ENCODE data around the gene C1orf198. TPM values are rescaled to one million over a fixed set of nuclear protein-coding genes. Genes with fewer than 3 reads are reported as not detected.
"Not testable (repeated sequence)": the region's sequence is repeated elsewhere in the genome, so short reads cannot be mapped to it uniquely, and the experiment has no call there.

C1orf198 gene
- total and polyA plus RNA-seq, 9 donors: 55.4 to 92.7 (median 65.8) TPM

GRCh38 chr1:230854423-230854822 is 13.9 kb downstream of the C1orf198 start:
- 92% methylated on average over 6 of the region's 7 CpGs for WGBS (ENCODE audit: insufficient coverage)
- H3K27ac ChIP-seq (ENCODE audit: low read length): no peak overlapping the region
- peaks cover 4% of the 10 kb centered on the region for H3K9me3 ChIP-seq (replicated peaks; ENCODE audit: control insufficient read depth, low read depth, low read length)
- H3K4me3 ChIP-seq (ENCODE audit: low read length): no peak overlapping the region
- peaks cover 35% of the 10 kb centered on the region for H3K36me3 ChIP-seq (ENCODE audit: control insufficient read depth, insufficient read depth, low read length)
- peaks cover 79% of the 10 kb centered on the region for H3K4me1 ChIP-seq (ENCODE audit: control insufficient read depth, insufficient read depth, low read length)
- no peak for DNase-seq
- no peaks in the 10 kb centered on the region for H3K27me3 ChIP-seq (ENCODE audit: control insufficient read depth, insufficient read depth, low read length)

GRCh38 chr1:230853731-230854130 is 14.6 kb downstream of the C1orf198 start:
- WGBS (ENCODE audit: insufficient coverage): 80% methylated on average over 2 of the region's 3 CpGs
- no peak overlapping the region for H3K27ac ChIP-seq (ENCODE audit: low read length)
- peaks cover 79% of the 10 kb centered on the region for H3K4me1 ChIP-seq (ENCODE audit: control insufficient read depth, insufficient read depth, low read length)
- DNase-seq: peak; percentile 48
- peaks cover 35% of the 10 kb centered on the region for H3K36me3 ChIP-seq (ENCODE audit: control insufficient read depth, insufficient read depth, low read length)
- H3K4me3 ChIP-seq (ENCODE audit: low read length): no peak overlapping the region
- peaks cover 4% of the 10 kb centered on the region for H3K9me3 ChIP-seq (replicated peaks; ENCODE audit: control insufficient read depth, low read depth, low read length)
- no peaks in the 10 kb centered on the region for H3K27me3 ChIP-seq (ENCODE audit: control insufficient read depth, insufficient read depth, low read length)

GRCh38 chr1:230852959-230853358 is 15.4 kb downstream of the C1orf198 start:
- Histone ChIP-seq H3K27ac (ENCODE audit: low read length) (no peak overlapping the region), H3K4me3 (ENCODE audit: low read length) (no peak overlapping the region), H3K27me3 (ENCODE audit: control insufficient read depth, insufficient read depth, low read length) (no peaks in the 10 kb centered on the region), H3K36me3 (ENCODE audit: control insufficient read depth, insufficient read depth, low read length) (peaks cover 35% of the 10 kb centered on the region), H3K4me1 (ENCODE audit: control insufficient read depth, insufficient read depth, low read length) (peaks cover 76% of the 10 kb centered on the region), H3K9me3 (replicated peaks; ENCODE audit: control insufficient read depth, low read depth, low read length) (peaks cover 4% of the 10 kb centered on the region)
- 97% methylated on average over 5 of the region's 8 CpGs for WGBS (ENCODE audit: insufficient coverage)
- DNase-seq: no peak

GRCh38 chr1:230851291-230851691 is 17.0 kb downstream of the C1orf198 start:
- H3K27ac ChIP-seq (ENCODE audit: low read length): peak overlapping the region; percentile 48
- H3K36me3 ChIP-seq (ENCODE audit: control insufficient read depth, insufficient read depth, low read length): peaks cover 32% of the 10 kb centered on the region
- H3K27me3 ChIP-seq (ENCODE audit: control insufficient read depth, insufficient read depth, low read length): no peaks in the 10 kb centered on the region
- WGBS (ENCODE audit: insufficient coverage): no CpG with 5 or more reads among the region's 5 CpGs
- peaks cover 65% of the 10 kb centered on the region for H3K4me1 ChIP-seq (ENCODE audit: control insufficient read depth, insufficient read depth, low read length)
- DNase-seq: peak; percentile 46
- H3K4me3 ChIP-seq (ENCODE audit: low read length): no peak overlapping the region
- H3K9me3 ChIP-seq (replicated peaks; ENCODE audit: control insufficient read depth, low read depth, low read length): peaks cover 4% of the 10 kb centered on the region

- H3K4me3 ChIP-seq (ENCODE audit: low read length): no peak overlapping the region
- 83% methylated on average over 7 of the region's 8 CpGs for WGBS (ENCODE audit: insufficient coverage)
- no peaks in the 10 kb centered on the region for H3K27me3 ChIP-seq (ENCODE audit: control insufficient read depth, insufficient read depth, low read length)
- H3K4me1 ChIP-seq (ENCODE audit: control insufficient read depth, insufficient read depth, low read length): peaks cover 59% of the 10 kb centered on the region
- H3K9me3 ChIP-seq (replicated peaks; ENCODE audit: control insufficient read depth, low read depth, low read length): peaks cover 4% of the 10 kb centered on the region
- no peak for DNase-seq
- peak overlapping the region; percentile 77 for H3K27ac ChIP-seq (ENCODE audit: low read length)
- peaks cover 27% of the 10 kb centered on the region for H3K36me3 ChIP-seq (ENCODE audit: control insufficient read depth, insufficient read depth, low read length)
These were observed 17.8 kb downstream of the C1orf198 start for GRCh38 chr1:230850547-230850946.

GRCh38 chr1:230849451-230850224 is 18.7 kb downstream of the C1orf198 start:
- WGBS (ENCODE audit: insufficient coverage): 21% methylated on average over 3 of the region's 14 CpGs
- peak overlapping the region; percentile 77 for H3K27ac ChIP-seq (ENCODE audit: low read length)
- H3K4me1 ChIP-seq (ENCODE audit: control insufficient read depth, insufficient read depth, low read length): peaks cover 58% of the 10 kb centered on the region
- H3K36me3 ChIP-seq (ENCODE audit: control insufficient read depth, insufficient read depth, low read length): peaks cover 21% of the 10 kb centered on the region
- H3K27me3 ChIP-seq (ENCODE audit: control insufficient read depth, insufficient read depth, low read length): no peaks in the 10 kb centered on the region
- H3K4me3 ChIP-seq (ENCODE audit: low read length): no peak overlapping the region
- peak; percentile 97 for DNase-seq
- H3K9me3 ChIP-seq (replicated peaks; ENCODE audit: control insufficient read depth, low read depth, low read length): peaks cover 4% of the 10 kb centered on the region

- no peak for DNase-seq
- Histone ChIP-seq H3K9me3 (replicated peaks; ENCODE audit: control insufficient read depth, low read depth, low read length) (peaks cover 4% of the 10 kb centered on the region), H3K4me1 (ENCODE audit: control insufficient read depth, insufficient read depth, low read length) (peaks cover 46% of the 10 kb centered on the region), H3K4me3 (ENCODE audit: low read length) (no peak overlapping the region), H3K27ac (ENCODE audit: low read length) (no peak overlapping the region), H3K36me3 (ENCODE audit: control insufficient read depth, insufficient read depth, low read length) (peaks cover 23% of the 10 kb centered on the region), H3K27me3 (ENCODE audit: control insufficient read depth, insufficient read depth, low read length) (no peaks in the 10 kb centered on the region)
- no CpG with 5 or more reads among the region's 3 CpGs for WGBS (ENCODE audit: insufficient coverage)
These were observed 20.1 kb downstream of the C1orf198 start for GRCh38 chr1:230848235-230848634.

- peaks cover 20% of the 10 kb centered on the region for H3K4me1 ChIP-seq (ENCODE audit: control insufficient read depth, insufficient read depth, low read length)
- not testable (repeated sequence) for H3K4me3 ChIP-seq (ENCODE audit: low read length); H3K27me3 ChIP-seq (ENCODE audit: control insufficient read depth, insufficient read depth, low read length); DNase-seq; H3K27ac ChIP-seq (ENCODE audit: low read length); H3K9me3 ChIP-seq (replicated peaks; ENCODE audit: control insufficient read depth, low read depth, low read length)
- peaks cover 35% of the 10 kb centered on the region for H3K36me3 ChIP-seq (ENCODE audit: control insufficient read depth, insufficient read depth, low read length)
- 78% methylated on average over 4 of the region's 7 CpGs for WGBS (ENCODE audit: insufficient coverage)
These were observed 23.1 kb downstream of the C1orf198 start for GRCh38 chr1:230845184-230845583.

GRCh38 chr1:230844561-230844960 is 23.8 kb downstream of the C1orf198 start:
- Histone ChIP-seq H3K9me3 (replicated peaks; ENCODE audit: control insufficient read depth, low read depth, low read length) (no peaks in the 10 kb centered on the region), H3K27ac (ENCODE audit: low read length) (no peak overlapping the region), H3K4me3 (ENCODE audit: low read length) (no peak overlapping the region), H3K4me1 (ENCODE audit: control insufficient read depth, insufficient read depth, low read length) (peaks cover 14% of the 10 kb centered on the region), H3K36me3 (ENCODE audit: control insufficient read depth, insufficient read depth, low read length) (peaks cover 35% of the 10 kb centered on the region), H3K27me3 (ENCODE audit: control insufficient read depth, insufficient read depth, low read length) (no peaks in the 10 kb centered on the region)
- WGBS (ENCODE audit: insufficient coverage): 100% methylated on average over 2 of the region's 4 CpGs
- DNase-seq: no peak

- no peak overlapping the region for H3K27ac ChIP-seq (ENCODE audit: low read length)
- peaks cover 37% of the 10 kb centered on the region for H3K36me3 ChIP-seq (ENCODE audit: control insufficient read depth, insufficient read depth, low read length)
These were observed 24.6 kb downstream of the C1orf198 start for GRCh38 chr1:230843503-230844309.

More at GRCh38 chr1:230843503-230844309, 24.6 kb downstream of the C1orf198 start:
- DNase-seq: no peak
- H3K9me3 ChIP-seq (replicated peaks; ENCODE audit: control insufficient read depth, low read depth, low read length): no peaks in the 10 kb centered on the region
- H3K4me3 ChIP-seq (ENCODE audit: low read length): no peak overlapping the region
- 91% methylated on average over 24 of the region's 28 CpGs for WGBS (ENCODE audit: insufficient coverage)
- H3K27me3 ChIP-seq (ENCODE audit: control insufficient read depth, insufficient read depth, low read length): no peaks in the 10 kb centered on the region
- H3K4me1 ChIP-seq (ENCODE audit: control insufficient read depth, insufficient read depth, low read length): peaks cover 12% of the 10 kb centered on the region

All from muscle of leg (tissue), 11 donors.